K562 (cell line): ENCODE measurements around the gene ITM2B. TPM values are rescaled to one million over a fixed set of nuclear protein-coding genes. Genes with fewer than 3 reads are reported as not detected.

Experiments
- CEBPG ChIP-seq, 3 experiments: fragments of 200-800 bp in 1 of 3; sonication (Bioruptor generic) in 1 of 3; sonication (generic) in 1 of 3; formaldehyde crosslinking in 1 of 3; IDR thresholded peaks in 2 of 3; conservative IDR thresholded peaks in 1 of 3; 2 replicates each; pipeline versions ENCODE4 v1.6.1 to v1.8.0; 2016 to 2022; ENCODE audit warnings: missing compliant biosample characterization in 2 of 3, missing genetic modification characterization in 2 of 3, mild to moderate bottlenecking in 1 of 3, missing genetic modification reagents in 1 of 3
- HNRNPL ChIP-seq: fragments of 200-400 bp; formaldehyde crosslinking; IDR thresholded peaks from 2 replicates; pipeline ENCODE4 v1.6.1; 2017; ENCODE audit warnings: low read depth, mild to moderate bottlenecking, low read length
- MTF1 ChIP-seq: fragments of 250-450 bp; sonication (Bioruptor Pico); IDR thresholded peaks from 2 replicates; pipeline ENCODE4 v1.9.0; 2021; ENCODE audit warnings: moderate library complexity, mild to moderate bottlenecking, inconsistent platforms, borderline replicate concordance
- NR0B1 ChIP-seq: fragments of 450-650 bp; IDR thresholded peaks from one replicate; pipeline ENCODE4 v1.6.1; 2018; ENCODE audit warnings: mild to moderate bottlenecking, moderate library complexity; ENCODE audit not compliant: partially characterized antibody
- POLR2AphosphoS5 ChIP-seq: IDR thresholded peaks from 2 replicates; pipeline ENCODE4 v1.6.1; 2011; ENCODE audit warnings: mild to moderate bottlenecking, low read depth, low read length, moderate library complexity; ENCODE audit not compliant: control insufficient read depth, insufficient read depth
- POLR2B ChIP-seq: fragments of 450-650 bp; IDR thresholded peaks from 2 replicates; pipeline ENCODE4 v1.6.1; 2018; ENCODE audit warnings: low read depth; ENCODE audit not compliant: partially characterized antibody
- SIRT6 ChIP-seq: IDR thresholded peaks from one replicate; pipeline ENCODE4 v1.6.1; 2012; ENCODE audit warnings: low read depth, mild to moderate bottlenecking, control low read depth, inconsistent platforms, low read length, moderate library complexity
- SUPT5H ChIP-seq: fragments of 450-650 bp; IDR thresholded peaks from 2 replicates; pipeline ENCODE4 v1.6.1; 2016
- TAF15 ChIP-seq: fragments of 200-400 bp; formaldehyde crosslinking; IDR thresholded peaks from 2 replicates; pipeline ENCODE4 v1.6.1; 2017; ENCODE audit warnings: mild to moderate bottlenecking, low read depth, low read length, moderate library complexity
- USF2 ChIP-seq: sonication (generic); formaldehyde crosslinking; IDR thresholded peaks from 2 replicates; pipeline ENCODE4 v1.5.0; 2020; ENCODE audit warnings: missing genetic modification reagents
- ZNF134 ChIP-seq: fragments of 250-450 bp; sonication (Bioruptor Pico); conservative IDR thresholded peaks from 2 replicates; pipeline ENCODE4 v1.4.0; 2020
- ZNF140 ChIP-seq: fragments of 250-450 bp; sonication (Bioruptor Pico); IDR thresholded peaks from 2 replicates; pipeline ENCODE4 v1.8.0; 2021; ENCODE audit warnings: moderate library complexity, mild to moderate bottlenecking, inconsistent platforms
- ZNF431 ChIP-seq: sonication (generic); formaldehyde crosslinking; IDR thresholded peaks from 2 replicates; pipeline ENCODE4 v1.8.0; 2022; ENCODE audit warnings: mild to moderate bottlenecking, missing genetic modification reagents
- ZNF57 ChIP-seq: fragments of 450-650 bp; formaldehyde crosslinking; IDR thresholded peaks from 2 replicates; pipeline ENCODE4 v1.4.0; 2020; ENCODE audit warnings: mild to moderate bottlenecking, moderate library complexity
- ZNF639 ChIP-seq, 2 experiments: fragments of 200-800 bp in 1 of 2; sonication (Bioruptor generic) in 1 of 2; sonication (generic) in 1 of 2; formaldehyde crosslinking in 1 of 2; IDR thresholded peaks in 1 of 2; conservative IDR thresholded peaks in 1 of 2; 2 replicates each; pipeline versions ENCODE4 v1.5.0 to v1.6.1; 2016 to 2020; ENCODE audit warnings: missing compliant biosample characterization in 1 of 2, missing genetic modification characterization in 1 of 2, missing genetic modification reagents in 1 of 2
- polyA plus RNA-seq, 8 experiments: library from polyadenylated mRNA; depleted of rRNA in 4 of 8; stranded (reverse) in 5 of 8; unstranded in 3 of 8; fragments of >200 nt; fragmentation: Nextera tagmentation in 2 of 8; fragmentation: Illumina TruSeq in 1 of 8; extraction: Ambion mirVana in 2 of 8; extraction: Trizol in 1 of 8; gene quantifications; 2 replicates each; pipeline versions ENCODE4 v1.2.1 to v1.2.3, GENCODE V29; 2011 to 2014; ENCODE audit warnings: inconsistent platforms in 1 of 8, missing spikeins in 1 of 8
- total RNA-seq, 7 experiments: library from RNA; depleted of rRNA in 6 of 7; stranded (reverse); fragments of >200 nt in 6 of 7; fragmentation: Illumina TruSeq in 2 of 7; extraction: Trizol in 2 of 7; gene quantifications; 2 replicates each; pipeline versions ENCODE4 v1.2.1 to v1.2.3, GENCODE V29; 2011 to 2021; ENCODE audit warnings: low replicate concordance in 1 of 7
- TF ChIP-seq, protein P1 (sequence below): sonication (generic); formaldehyde crosslinking; IDR thresholded peaks from 2 replicates; pipeline ENCODE4 v1.8.1; 2023; ENCODE audit warnings: mild to moderate bottlenecking, missing genetic modification reagents, moderate library complexity
- TF ChIP-seq, protein P2 (sequence below), 3 experiments: fragments of 200-800 bp in 1 of 3; fragments of 250-450 bp in 1 of 3; fragments of 450-650 bp in 1 of 3; sonication (Bioruptor Pico) in 1 of 3; sonication (Bioruptor generic) in 1 of 3; formaldehyde crosslinking in 1 of 3; IDR thresholded peaks; 2 replicates each; pipeline versions ENCODE4 v1.6.1 to v1.8.0; 2016 to 2022; ENCODE audit warnings: mild to moderate bottlenecking in 2 of 3, missing genetic modification characterization in 2 of 3, missing compliant biosample characterization in 1 of 3, moderate library complexity in 1 of 3

ITM2B gene
- total and polyA plus RNA-seq, 9 of the 15 experiments (the other 6 are each of a cell fraction or from before 2014, with no cell fraction given) = 22.0 to 83.8 (median 45.0) TPM

- 0 out of 2 replicates have a peak, but pooled peaks have one; percentile 16 for TF ChIP-seq ZNF57
- TF ChIP-seq ZNF639 (CRISPR knock-in tag; conservative IDR thresholded peaks at IDR 0.05 in 1 of 2, IDR thresholded peaks at IDR 0.05 in 1 of 2) = peak in 1 of 2 experiments; percentile 94; a peak in 2 of 4 replicates
- TF ChIP-seq TAF15 = no peak
- TF ChIP-seq USF2 (CRISPR knock-in tag) = no peak
- TF ChIP-seq POLR2AphosphoS5 = peak; percentile 83
- TF ChIP-seq SUPT5H = peak; percentile 86
- TF ChIP-seq HNRNPL = no peak
- TF ChIP-seq ZNF134 (CRISPR knock-in tag) = no peak; the same call in 1 of the 2 replicates
- no peak for TF ChIP-seq CEBPG (CRISPR knock-in tag; IDR thresholded peaks at IDR 0.05)
- no peak for TF ChIP-seq CEBPG (tag; conservative IDR thresholded peaks at IDR 0.05 in 1 of 2, IDR thresholded peaks at IDR 0.05 in 1 of 2)
- TF ChIP-seq, protein P1, sequence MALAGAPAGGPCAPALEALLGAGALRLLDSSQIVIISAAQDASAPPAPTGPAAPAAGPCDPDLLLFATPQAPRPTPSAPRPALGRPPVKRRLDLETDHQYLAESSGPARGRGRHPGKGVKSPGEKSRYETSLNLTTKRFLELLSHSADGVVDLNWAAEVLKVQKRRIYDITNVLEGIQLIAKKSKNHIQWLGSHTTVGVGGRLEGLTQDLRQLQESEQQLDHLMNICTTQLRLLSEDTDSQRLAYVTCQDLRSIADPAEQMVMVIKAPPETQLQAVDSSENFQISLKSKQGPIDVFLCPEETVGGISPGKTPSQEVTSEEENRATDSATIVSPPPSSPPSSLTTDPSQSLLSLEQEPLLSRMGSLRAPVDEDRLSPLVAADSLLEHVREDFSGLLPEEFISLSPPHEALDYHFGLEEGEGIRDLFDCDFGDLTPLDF (CRISPR knock-in tag) = no peak
- TF ChIP-seq ZNF140 (CRISPR knock-in tag) = no peak
- TF ChIP-seq POLR2B = peak; percentile 69
- TF ChIP-seq ZNF431 = no peak
- no peak for TF ChIP-seq SIRT6
- no peak for TF ChIP-seq NR0B1
- TF ChIP-seq, protein P2, sequence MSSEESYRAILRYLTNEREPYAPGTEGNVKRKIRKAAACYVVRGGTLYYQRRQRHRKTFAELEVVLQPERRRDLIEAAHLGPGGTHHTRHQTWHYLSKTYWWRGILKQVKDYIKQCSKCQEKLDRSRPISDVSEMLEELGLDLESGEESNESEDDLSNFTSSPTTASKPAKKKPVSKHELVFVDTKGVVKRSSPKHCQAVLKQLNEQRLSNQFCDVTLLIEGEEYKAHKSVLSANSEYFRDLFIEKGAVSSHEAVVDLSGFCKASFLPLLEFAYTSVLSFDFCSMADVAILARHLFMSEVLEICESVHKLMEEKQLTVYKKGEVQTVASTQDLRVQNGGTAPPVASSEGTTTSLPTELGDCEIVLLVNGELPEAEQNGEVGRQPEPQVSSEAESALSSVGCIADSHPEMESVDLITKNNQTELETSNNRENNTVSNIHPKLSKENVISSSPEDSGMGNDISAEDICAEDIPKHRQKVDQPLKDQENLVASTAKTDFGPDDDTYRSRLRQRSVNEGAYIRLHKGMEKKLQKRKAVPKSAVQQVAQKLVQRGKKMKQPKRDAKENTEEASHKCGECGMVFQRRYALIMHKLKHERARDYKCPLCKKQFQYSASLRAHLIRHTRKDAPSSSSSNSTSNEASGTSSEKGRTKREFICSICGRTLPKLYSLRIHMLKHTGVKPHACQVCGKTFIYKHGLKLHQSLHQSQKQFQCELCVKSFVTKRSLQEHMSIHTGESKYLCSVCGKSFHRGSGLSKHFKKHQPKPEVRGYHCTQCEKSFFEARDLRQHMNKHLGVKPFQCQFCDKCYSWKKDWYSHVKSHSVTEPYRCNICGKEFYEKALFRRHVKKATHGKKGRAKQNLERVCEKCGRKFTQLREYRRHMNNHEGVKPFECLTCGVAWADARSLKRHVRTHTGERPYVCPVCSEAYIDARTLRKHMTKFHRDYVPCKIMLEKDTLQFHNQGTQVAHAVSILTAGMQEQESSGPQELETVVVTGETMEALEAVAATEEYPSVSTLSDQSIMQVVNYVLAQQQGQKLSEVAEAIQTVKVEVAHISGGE (CRISPR knock-in tag; IDR thresholded peaks at IDR 0.05) = peak in 2 of 3 experiments; percentile 61 to 92; a peak in 3 of 6 replicates
- no peak for TF ChIP-seq MTF1
These were observed 70.5 kb downstream of the ITM2B start, which contains the start of gene RB1 (continued) for GRCh38 chr13:48303359-48304142.
